H1 (cell line): ENCODE data around the gene MAP7D2. TPM values are rescaled to one million over a fixed set of nuclear protein-coding genes. Genes with fewer than 3 reads are reported as not detected.

Source experiments
- CTCF ChIA-PET: fragments of 300-600 bp; sonication (Branson Sonifier 250); formaldehyde crosslinking; loops from one replicate; lab custom pipeline; 2021; ENCODE audit not compliant: partially characterized antibody; lab: Charles Lee
- POLR2A ChIA-PET: fragments of 300-600 bp; sonication (Branson Sonifier 250); formaldehyde crosslinking; loops from one replicate; lab custom pipeline; 2021; ENCODE audit warnings: inconsistent platforms; ENCODE audit not compliant: partially characterized antibody; lab: Charles Lee
- DNase-seq, 2 experiments: peaks; one replicate each; pipeline versions ENCODE4 v3.0.0 to v3.0.0-alpha.2; 2010 to 2022; ENCODE audit warnings: low spot score in 2 of 2, low read depth in 1 of 2, mixed read lengths in 1 of 2
- FAIRE-seq: peaks from 2 replicates; lab custom pipeline; 2011; peaks lifted over from hg19 to GRCh38; lab: Jason Lieb, UNC
- H2AFZ ChIP-seq: 2 replicates; pipeline ENCODE4 v1.8.1; 2012; ENCODE audit warnings: low read length, inconsistent platforms
- H2AK5ac ChIP-seq: 2 replicates; pipeline ENCODE4 v1.6.1; 2013; ENCODE audit warnings: low read depth, low read length
- H2BK120ac ChIP-seq: replicated peaks from 2 replicates; pipeline ENCODE3; 2013; ENCODE audit warnings: low read depth, low read length, inconsistent platforms
- H2BK12ac ChIP-seq: 2 replicates; pipeline ENCODE4 v1.6.1; 2013; ENCODE audit warnings: low read depth, low read length
- H2BK15ac ChIP-seq: 2 replicates; pipeline ENCODE4 v1.6.1; 2013; ENCODE audit warnings: low read length
- H2BK20ac ChIP-seq: 2 replicates; pipeline ENCODE4 v1.6.1; 2013; ENCODE audit warnings: low read length
- H2BK5ac ChIP-seq: 2 replicates; pipeline ENCODE4 v1.6.1; 2013; ENCODE audit warnings: low read depth, low read length
- H3K14ac ChIP-seq: 2 replicates; pipeline ENCODE4 v1.6.1; 2013; ENCODE audit warnings: inconsistent platforms; ENCODE audit not compliant: insufficient read length
- H3K18ac ChIP-seq: 2 replicates; pipeline ENCODE4 v1.6.1; 2013; ENCODE audit warnings: low read length; ENCODE audit errors: extremely low read depth
- H3K23ac ChIP-seq: 2 replicates; pipeline ENCODE4 v1.6.1; 2013; ENCODE audit warnings: inconsistent platforms; ENCODE audit not compliant: insufficient read length
- H3K23me2 ChIP-seq: 2 replicates; pipeline ENCODE4 v1.6.1; 2013; ENCODE audit warnings: low read depth, low read length
- H3K27ac ChIP-seq: 2 replicates; pipeline ENCODE4 v1.6.1; 2011; ENCODE audit warnings: low read depth, low read length, inconsistent platforms
- H3K27me3 ChIP-seq, 4 experiments: replicated peaks in 1 of 4; 1 replicate in 1 of 4; 2 replicates in 3 of 4; pipeline versions ENCODE4 v1.6.1 to v1.8.1; 2011 to 2013; ENCODE audit warnings: low read length in 3 of 4, mild to moderate bottlenecking in 3 of 4, inconsistent platforms in 2 of 4, mixed read lengths in 2 of 4, moderate library complexity in 1 of 4; ENCODE audit not compliant: control insufficient read depth in 3 of 4, insufficient read depth in 3 of 4; ENCODE audit errors: extremely low read depth in 1 of 4
- H3K36me3 ChIP-seq, 4 experiments: 2 replicates each; pipeline versions ENCODE4 v1.6.1 to v1.8.1; 2011 to 2013; ENCODE audit warnings: mild to moderate bottlenecking in 4 of 4, low read length in 3 of 4, moderate library complexity in 2 of 4, control low read depth in 1 of 4, inconsistent platforms in 1 of 4; ENCODE audit not compliant: insufficient read depth in 4 of 4, control insufficient read depth in 2 of 4
- H3K4ac ChIP-seq: replicated peaks from 2 replicates; pipeline ENCODE3; 2013; ENCODE audit warnings: low read length, low read depth, mixed read lengths, inconsistent platforms; ENCODE audit not compliant: insufficient read length
- H3K4me1 ChIP-seq, 4 experiments: replicated peaks in 1 of 4; 1 replicate in 1 of 4; 2 replicates in 3 of 4; pipeline versions ENCODE4 v1.6.1 to v1.8.1; 2011 to 2013; ENCODE audit warnings: low read length in 3 of 4, inconsistent platforms in 2 of 4, mixed read lengths in 1 of 4; ENCODE audit not compliant: insufficient read depth in 4 of 4, control insufficient read depth in 3 of 4
- H3K4me2 ChIP-seq, 2 experiments: 2 replicates each; pipeline versions ENCODE4 v1.6.1 to v1.8.1; 2011 to 2013; ENCODE audit warnings: low read depth in 2 of 2, low read length in 2 of 2, control low read depth in 1 of 2, inconsistent platforms in 1 of 2, mild to moderate bottlenecking in 1 of 2; ENCODE audit not compliant: insufficient read depth in 1 of 2
- H3K4me3 ChIP-seq, 4 experiments: fragments of 200-600, 300-600 bp in 1 of 4; sonication (generic), shearing (Covaris generic), sonication (Bioruptor Twin) in 1 of 4; 2 replicates each; pipeline versions ENCODE4 v1.5.1 to v1.8.1; 2011 to 2016; ENCODE audit warnings: low read length in 4 of 4, low read depth in 3 of 4, control low read depth in 2 of 4, inconsistent platforms in 2 of 4, mild to moderate bottlenecking in 2 of 4, mixed read lengths in 1 of 4, moderate library complexity in 1 of 4; ENCODE audit not compliant: insufficient read depth in 2 of 4; ENCODE audit errors: extremely low read depth in 1 of 4
- H3K56ac ChIP-seq: replicated peaks from 2 replicates; pipeline ENCODE3; 2013; ENCODE audit warnings: low read depth, mild to moderate bottlenecking, mixed read lengths, low read length, inconsistent platforms; ENCODE audit not compliant: insufficient read length
- H3K79me1 ChIP-seq: 2 replicates; pipeline ENCODE4 v1.6.1; 2013; ENCODE audit warnings: low read depth, low read length, control low read depth
- H3K79me2 ChIP-seq, 2 experiments: 2 replicates each; pipeline versions ENCODE4 v1.6.1 to v1.8.1; 2012 to 2013; ENCODE audit warnings: low read length in 2 of 2, mild to moderate bottlenecking in 2 of 2, inconsistent platforms in 1 of 2; ENCODE audit not compliant: insufficient read depth in 2 of 2, control insufficient read depth in 1 of 2
- H3K9ac ChIP-seq, 4 experiments: replicated peaks in 1 of 4; 1 replicate in 1 of 4; 2 replicates in 3 of 4; pipeline versions ENCODE4 v1.6.1 to v1.8.1; 2011 to 2013; ENCODE audit warnings: low read depth in 3 of 4, low read length in 3 of 4, control low read depth in 2 of 4, mild to moderate bottlenecking in 2 of 4, moderate library complexity in 2 of 4, inconsistent platforms in 1 of 4; ENCODE audit errors: extremely low read depth in 1 of 4
- H3K9me3 ChIP-seq, 2 experiments: 2 replicates each; pipeline versions ENCODE4 v1.6.1 to v1.8.1; 2012 to 2013; ENCODE audit warnings: mild to moderate bottlenecking in 2 of 2, moderate library complexity in 2 of 2, control low read depth in 1 of 2, inconsistent platforms in 1 of 2, low read depth in 1 of 2, low read length in 1 of 2, mixed read lengths in 1 of 2; ENCODE audit not compliant: insufficient read depth in 2 of 2
- H4K20me1 ChIP-seq, 2 experiments: replicated peaks in 1 of 2; 2 replicates each; pipeline versions ENCODE3 to v1.8.1; 2011 to 2013; ENCODE audit warnings: inconsistent platforms in 2 of 2, low read length in 2 of 2, mild to moderate bottlenecking in 1 of 2; ENCODE audit not compliant: insufficient read depth in 2 of 2, control insufficient read depth in 1 of 2
- H4K5ac ChIP-seq: 2 replicates; pipeline ENCODE4 v1.6.1; 2013; ENCODE audit warnings: low read length, low read depth, mixed read lengths, inconsistent platforms; ENCODE audit not compliant: insufficient read length
- H4K8ac ChIP-seq: 2 replicates; pipeline ENCODE4 v1.8.0; 2013; ENCODE audit warnings: mild to moderate bottlenecking, moderate library complexity, low read length, inconsistent platforms; ENCODE audit not compliant: insufficient read depth; ENCODE audit errors: extremely low read depth
- H4K91ac ChIP-seq: replicated peaks from 2 replicates; pipeline ENCODE3; 2013; ENCODE audit warnings: low read length, mixed read lengths, inconsistent platforms; ENCODE audit not compliant: insufficient read length
- BRCA1 ChIP-seq: IDR thresholded peaks from 2 replicates; pipeline ENCODE4 v1.6.1; 2012; ENCODE audit warnings: low read depth, low read length, improper control_type of control experiment
- CTBP2 ChIP-seq: IDR thresholded peaks from 2 replicates; pipeline ENCODE4 v1.7.0; 2011; ENCODE audit warnings: borderline replicate concordance, mild to moderate bottlenecking, moderate library complexity, mixed read lengths, low read length; ENCODE audit not compliant: insufficient read depth, insufficient read length
- CTCF ChIP-seq, 3 experiments: IDR thresholded peaks; 1 replicate in 2 of 3; 2 replicates in 1 of 3; pipeline versions ENCODE4 v1.5.1 to v1.6.1; 2011; ENCODE audit warnings: low read length in 3 of 3, mild to moderate bottlenecking in 3 of 3, inconsistent platforms in 2 of 3, low read depth in 1 of 3, moderate library complexity in 1 of 3; ENCODE audit not compliant: insufficient read depth in 1 of 3; ENCODE audit errors: control extremely low read depth in 1 of 3
- MAFK ChIP-seq: IDR thresholded peaks from 2 replicates; pipeline ENCODE4 v1.6.1; 2012; ENCODE audit warnings: low read depth, mild to moderate bottlenecking, improper control_type of control experiment, low read length
- POLR2A ChIP-seq, 2 experiments: IDR thresholded peaks; 1 replicate in 1 of 2; 2 replicates in 1 of 2; pipeline ENCODE4 v1.6.1; 2011; ENCODE audit warnings: low read depth in 2 of 2, low read length in 2 of 2, mild to moderate bottlenecking in 2 of 2; ENCODE audit errors: control extremely low read depth in 1 of 2
- RAD21 ChIP-seq, 2 experiments: IDR thresholded peaks in 1 of 2; conservative IDR thresholded peaks in 1 of 2; 2 replicates each; pipeline ENCODE4 v1.6.1; 2011; ENCODE audit warnings: low read depth in 2 of 2, low read length in 2 of 2, improper control_type of control experiment in 1 of 2, inconsistent platforms in 1 of 2, mild to moderate bottlenecking in 1 of 2, moderate library complexity in 1 of 2
- RBBP5 ChIP-seq: IDR thresholded peaks from 2 replicates; pipeline ENCODE4 v1.7.1; 2012; ENCODE audit warnings: low read depth, mild to moderate bottlenecking, inconsistent platforms, low read length, moderate library complexity, borderline replicate concordance
- RXRA ChIP-seq: IDR thresholded peaks from 2 replicates; pipeline ENCODE4 v1.6.1; 2011; ENCODE audit warnings: low read depth, mild to moderate bottlenecking, low read length, moderate library complexity; ENCODE audit not compliant: insufficient read depth
- SP1 ChIP-seq: IDR thresholded peaks from 2 replicates; pipeline ENCODE4 v1.6.1; 2011; ENCODE audit warnings: low read depth, low read length
- SP4 ChIP-seq: IDR thresholded peaks from 2 replicates; pipeline ENCODE4 v1.6.1; 2012; ENCODE audit warnings: low read length, inconsistent platforms
- SRF ChIP-seq: IDR thresholded peaks from 2 replicates; pipeline ENCODE4 v1.6.1; 2011; ENCODE audit warnings: mild to moderate bottlenecking, low read depth, low read length, moderate library complexity
- WGBS, 2 experiments: shearing (Covaris generic) in 1 of 2; methylation state at CpG; one replicate each; pipeline versions ENCODE4 v1.1.6 to v1.1.7; 2013 to 2015; ENCODE audit warnings: low lambda C conversion rate in 2 of 2, mixed read lengths in 2 of 2, inconsistent platforms in 1 of 2, low coverage in 1 of 2, missing lambda C conversion rate in 1 of 2; ENCODE audit not compliant: insufficient replicate concordance in 2 of 2, insufficient coverage in 1 of 2, insufficient read length in 1 of 2; ENCODE audit errors: extremely low coverage in 1 of 2, missing lambda C conversion rate in 1 of 2; 5-methylcytosine and 5-hydroxymethylcytosine counted together
- polyA plus RNA-seq, 7 experiments: library from polyadenylated mRNA; depleted of rRNA in 3 of 7; stranded (reverse) in 5 of 7; unstranded in 2 of 7; fragments of >200 nt in 5 of 7; fragments of 200-250 nt in 2 of 7; gene quantifications; 1 replicate in 5 of 7; 2 replicates in 1 of 7; 4 replicates in 1 of 7; pipeline versions ENCODE4 v1.2.1 to v1.2.3, GENCODE V29; 2011 to 2013; ENCODE audit warnings: missing spikeins in 2 of 7, mixed read lengths in 2 of 7
- total RNA-seq: library from RNA; stranded (reverse); fragmentation: NEBNext Ultra II Directional; extraction: Animal tissue kit (Norgen Biotek cat#: 25700); gene quantifications from 2 replicates; pipeline ENCODE4 v1.2.1, GENCODE V29; 2021

The MAP7D2 gene
- total and polyA plus RNA-seq, 2 of the 8 experiments (the other 6 are each of a cell fraction or from before 2014, with no cell fraction given), result 0.65 to 0.83 TPM

GRCh38 chrX:20063716-20064351, 52.9 kb downstream of the MAP7D2 start:
- Histone ChIP-seq H2BK12ac (no peak overlapping the region), H2AFZ (no peak overlapping the region), H3K9me3 (no peaks in the 10 kb centered on the region), H4K91ac (no peak overlapping the region), H4K20me1 (no peaks in the 10 kb centered on the region), H3K79me1 (no peaks in the 10 kb centered on the region), H3K27me3 (no peaks in the 10 kb centered on the region), H3K23ac (no peak overlapping the region), H3K4ac (no peak overlapping the region), H2BK20ac (no peak overlapping the region), H4K5ac (no peak overlapping the region), H3K36me3 (no peaks in the 10 kb centered on the region), H2BK5ac (no peak overlapping the region), H3K9ac (no peak overlapping the region), H3K18ac (no peak overlapping the region), H2AK5ac (no peak overlapping the region), H3K4me1 (peaks cover 0 to 2% (median 0%) of the 10 kb centered on the region in 4 experiments; a peak in 2 of 7 replicates), H3K27ac (no peak overlapping the region), H3K14ac (no peak overlapping the region), H2BK15ac (no peak overlapping the region), H3K23me2 (no peaks in the 10 kb centered on the region), H3K56ac (no peak overlapping the region), H2BK120ac (no peak overlapping the region), H3K79me2 (no peaks in the 10 kb centered on the region), H3K4me3 (no peak overlapping the region), H3K4me2 (no peak overlapping the region), H4K8ac (no peak overlapping the region)
- ChIA-PET POLR2A (no interaction called here), CTCF (interaction anchor here (0.8 to 2.8 kb wide), 12 partner anchors 8 to 159 kb away, joined by 3 to 16 read pairs (median 4); no protein-coding TSS in a partner anchor)
- TF ChIP-seq MAFK (no peak), RBBP5 (no peak), SP1 (no peak), CTBP2 (no peak), RAD21 (IDR thresholded peaks at IDR 0.05 in 1 of 2, conservative IDR thresholded peaks at IDR 0.05 in 1 of 2; ENCODE audit: low read depth in 2 of 2, low read length in 2 of 2) (peak; percentile 11 to 43; a peak in 2 of 4 replicates), BRCA1 (no peak), SP4 (no peak), POLR2A (IDR thresholded peaks at IDR 0.05; ENCODE audit: control extremely low read depth in 1 of 2, low read depth in 2 of 2, low read length in 2 of 2) (no peak), RXRA (no peak), CTCF (IDR thresholded peaks at IDR 0.05; ENCODE audit: control extremely low read depth in 1 of 3, insufficient read depth in 1 of 3, low read depth in 1 of 3, low read length in 3 of 3) (peak; percentile 35 to 53 (median 35)), SRF (no peak)
- DNase-seq (peak in 1 of 2 experiments; percentile 48), FAIRE-seq (peak; percentile 66)
- WGBS, 2 experiments, result 82% methylated on average over 9 of the region's 9 CpGs; no CpG with 5 or more reads in 1 of the 2 experiments
